Measurements from ENCODE around the gene RSPH3.

The RSPH3 gene

DNA sequence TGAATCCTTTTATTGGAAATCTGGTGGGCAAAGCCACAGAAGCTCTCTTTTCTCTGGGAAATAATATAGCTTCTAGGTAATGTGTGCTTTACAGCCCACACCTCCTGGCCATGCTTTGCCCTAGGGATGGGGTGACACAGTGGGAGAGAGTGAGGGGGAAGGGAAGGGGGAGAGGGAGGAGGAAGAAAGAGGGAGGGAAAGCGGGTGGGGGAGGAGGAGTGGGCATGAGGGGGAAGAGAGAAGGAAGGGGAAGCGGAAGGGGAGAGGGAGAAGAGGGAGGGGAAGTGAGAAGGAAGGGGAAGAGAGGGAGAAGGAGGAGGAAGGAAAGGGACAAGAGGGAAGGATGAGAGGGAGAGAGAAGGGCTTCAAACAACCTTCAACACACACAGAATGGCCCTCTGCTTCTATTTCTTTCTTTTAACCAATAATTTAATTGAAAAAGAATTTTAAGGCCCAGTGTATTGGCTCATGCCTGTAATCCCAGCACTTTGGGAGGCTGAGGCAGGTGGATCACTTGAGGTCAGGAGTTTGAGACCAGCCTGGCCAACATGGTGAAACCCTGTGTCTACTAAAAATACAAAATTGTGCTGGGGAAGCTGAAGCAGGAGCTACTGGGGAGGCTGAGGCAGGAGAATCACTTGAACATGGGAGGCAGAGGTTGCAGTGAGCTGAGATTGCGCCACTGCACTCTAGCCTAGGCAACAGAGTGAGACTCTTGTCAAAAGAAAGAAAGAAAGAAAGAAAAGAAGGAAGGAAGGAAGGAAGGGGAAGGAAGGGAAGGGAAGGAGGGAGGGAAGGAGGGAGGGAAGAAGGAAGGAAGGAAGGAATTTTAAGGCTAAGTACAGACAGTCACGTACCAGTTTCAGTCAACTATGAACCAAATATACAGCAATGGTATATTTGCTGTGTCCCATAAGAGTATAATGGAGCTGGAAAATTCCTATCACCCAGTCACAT, 75.2 kb downstream of the RSPH3 start:
- no peaks in the 10 kb centered on the region for H3K36me3 Mint-ChIP-seq (ENCODE audit: low read depth)

GRCh38 chr6:158923805-158924498, 76.0 kb downstream of the RSPH3 start:
- H3K36me3 Mint-ChIP-seq (ENCODE audit: low read depth), result no peaks in the 10 kb centered on the region
- no peaks in the 10 kb centered on the region for H3K9me3 Mint-ChIP-seq
- no peaks in the 10 kb centered on the region for H3K4me1 Mint-ChIP-seq
- no peaks in the 10 kb centered on the region for H3K27me3 Mint-ChIP-seq (ENCODE audit: low read depth)
- TF ChIP-seq, protein P1, sequence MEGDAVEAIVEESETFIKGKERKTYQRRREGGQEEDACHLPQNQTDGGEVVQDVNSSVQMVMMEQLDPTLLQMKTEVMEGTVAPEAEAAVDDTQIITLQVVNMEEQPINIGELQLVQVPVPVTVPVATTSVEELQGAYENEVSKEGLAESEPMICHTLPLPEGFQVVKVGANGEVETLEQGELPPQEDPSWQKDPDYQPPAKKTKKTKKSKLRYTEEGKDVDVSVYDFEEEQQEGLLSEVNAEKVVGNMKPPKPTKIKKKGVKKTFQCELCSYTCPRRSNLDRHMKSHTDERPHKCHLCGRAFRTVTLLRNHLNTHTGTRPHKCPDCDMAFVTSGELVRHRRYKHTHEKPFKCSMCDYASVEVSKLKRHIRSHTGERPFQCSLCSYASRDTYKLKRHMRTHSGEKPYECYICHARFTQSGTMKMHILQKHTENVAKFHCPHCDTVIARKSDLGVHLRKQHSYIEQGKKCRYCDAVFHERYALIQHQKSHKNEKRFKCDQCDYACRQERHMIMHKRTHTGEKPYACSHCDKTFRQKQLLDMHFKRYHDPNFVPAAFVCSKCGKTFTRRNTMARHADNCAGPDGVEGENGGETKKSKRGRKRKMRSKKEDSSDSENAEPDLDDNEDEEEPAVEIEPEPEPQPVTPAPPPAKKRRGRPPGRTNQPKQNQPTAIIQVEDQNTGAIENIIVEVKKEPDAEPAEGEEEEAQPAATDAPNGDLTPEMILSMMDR (IDR thresholded peaks at IDR 0.05; ENCODE audit: unreplicated experiment in 3 of 3), result no peak
- H3K27ac Mint-ChIP-seq, result no peak overlapping the region
- H3K4me3 Mint-ChIP-seq, result no peak overlapping the region

More for the DNA sequence above, 75.2 kb downstream of the RSPH3 start:
- TF ChIP-seq, protein P1 (IDR thresholded peaks at IDR 0.05; ENCODE audit: unreplicated experiment in 3 of 3), result no peak
- peaks cover 2% of the 10 kb centered on the region for H3K9me3 Mint-ChIP-seq
- no peaks in the 10 kb centered on the region for H3K4me1 Mint-ChIP-seq
- no peak overlapping the region for H3K4me3 Mint-ChIP-seq
- H3K27ac Mint-ChIP-seq, result no peak overlapping the region
- H3K27me3 Mint-ChIP-seq (ENCODE audit: low read depth), result no peaks in the 10 kb centered on the region
